ENCODE results near the gene STH. TPM values are rescaled to one million over a fixed set of nuclear protein-coding genes. Genes with fewer than 3 reads are reported as not detected.

Gene STH
- total and polyA plus RNA-seq, 2 experiments from 2014 or later: 0.55 TPM; not detected in 1

DNA sequence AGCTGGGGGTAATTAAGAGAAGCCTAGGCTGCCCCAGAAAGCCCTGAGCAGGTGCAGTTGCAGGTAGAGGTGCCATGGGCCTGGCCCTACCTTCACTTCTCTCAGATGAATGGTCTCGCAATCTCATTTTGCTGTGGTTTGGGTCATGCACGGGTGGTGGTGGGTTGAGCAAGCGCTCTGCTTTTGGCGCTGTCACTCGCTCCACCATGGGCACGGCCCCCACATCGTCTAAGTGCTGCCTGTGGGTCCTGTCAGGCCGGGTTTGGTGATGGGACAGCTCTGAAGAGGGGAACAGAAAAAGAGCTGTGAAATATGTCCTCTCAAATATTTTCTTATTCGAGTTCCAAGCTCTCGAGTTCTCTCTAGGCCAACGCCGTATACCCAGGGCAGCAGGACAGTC lies 39.9 kb downstream of the STH start (continued):
- TF ChIP-seq, protein P1, sequence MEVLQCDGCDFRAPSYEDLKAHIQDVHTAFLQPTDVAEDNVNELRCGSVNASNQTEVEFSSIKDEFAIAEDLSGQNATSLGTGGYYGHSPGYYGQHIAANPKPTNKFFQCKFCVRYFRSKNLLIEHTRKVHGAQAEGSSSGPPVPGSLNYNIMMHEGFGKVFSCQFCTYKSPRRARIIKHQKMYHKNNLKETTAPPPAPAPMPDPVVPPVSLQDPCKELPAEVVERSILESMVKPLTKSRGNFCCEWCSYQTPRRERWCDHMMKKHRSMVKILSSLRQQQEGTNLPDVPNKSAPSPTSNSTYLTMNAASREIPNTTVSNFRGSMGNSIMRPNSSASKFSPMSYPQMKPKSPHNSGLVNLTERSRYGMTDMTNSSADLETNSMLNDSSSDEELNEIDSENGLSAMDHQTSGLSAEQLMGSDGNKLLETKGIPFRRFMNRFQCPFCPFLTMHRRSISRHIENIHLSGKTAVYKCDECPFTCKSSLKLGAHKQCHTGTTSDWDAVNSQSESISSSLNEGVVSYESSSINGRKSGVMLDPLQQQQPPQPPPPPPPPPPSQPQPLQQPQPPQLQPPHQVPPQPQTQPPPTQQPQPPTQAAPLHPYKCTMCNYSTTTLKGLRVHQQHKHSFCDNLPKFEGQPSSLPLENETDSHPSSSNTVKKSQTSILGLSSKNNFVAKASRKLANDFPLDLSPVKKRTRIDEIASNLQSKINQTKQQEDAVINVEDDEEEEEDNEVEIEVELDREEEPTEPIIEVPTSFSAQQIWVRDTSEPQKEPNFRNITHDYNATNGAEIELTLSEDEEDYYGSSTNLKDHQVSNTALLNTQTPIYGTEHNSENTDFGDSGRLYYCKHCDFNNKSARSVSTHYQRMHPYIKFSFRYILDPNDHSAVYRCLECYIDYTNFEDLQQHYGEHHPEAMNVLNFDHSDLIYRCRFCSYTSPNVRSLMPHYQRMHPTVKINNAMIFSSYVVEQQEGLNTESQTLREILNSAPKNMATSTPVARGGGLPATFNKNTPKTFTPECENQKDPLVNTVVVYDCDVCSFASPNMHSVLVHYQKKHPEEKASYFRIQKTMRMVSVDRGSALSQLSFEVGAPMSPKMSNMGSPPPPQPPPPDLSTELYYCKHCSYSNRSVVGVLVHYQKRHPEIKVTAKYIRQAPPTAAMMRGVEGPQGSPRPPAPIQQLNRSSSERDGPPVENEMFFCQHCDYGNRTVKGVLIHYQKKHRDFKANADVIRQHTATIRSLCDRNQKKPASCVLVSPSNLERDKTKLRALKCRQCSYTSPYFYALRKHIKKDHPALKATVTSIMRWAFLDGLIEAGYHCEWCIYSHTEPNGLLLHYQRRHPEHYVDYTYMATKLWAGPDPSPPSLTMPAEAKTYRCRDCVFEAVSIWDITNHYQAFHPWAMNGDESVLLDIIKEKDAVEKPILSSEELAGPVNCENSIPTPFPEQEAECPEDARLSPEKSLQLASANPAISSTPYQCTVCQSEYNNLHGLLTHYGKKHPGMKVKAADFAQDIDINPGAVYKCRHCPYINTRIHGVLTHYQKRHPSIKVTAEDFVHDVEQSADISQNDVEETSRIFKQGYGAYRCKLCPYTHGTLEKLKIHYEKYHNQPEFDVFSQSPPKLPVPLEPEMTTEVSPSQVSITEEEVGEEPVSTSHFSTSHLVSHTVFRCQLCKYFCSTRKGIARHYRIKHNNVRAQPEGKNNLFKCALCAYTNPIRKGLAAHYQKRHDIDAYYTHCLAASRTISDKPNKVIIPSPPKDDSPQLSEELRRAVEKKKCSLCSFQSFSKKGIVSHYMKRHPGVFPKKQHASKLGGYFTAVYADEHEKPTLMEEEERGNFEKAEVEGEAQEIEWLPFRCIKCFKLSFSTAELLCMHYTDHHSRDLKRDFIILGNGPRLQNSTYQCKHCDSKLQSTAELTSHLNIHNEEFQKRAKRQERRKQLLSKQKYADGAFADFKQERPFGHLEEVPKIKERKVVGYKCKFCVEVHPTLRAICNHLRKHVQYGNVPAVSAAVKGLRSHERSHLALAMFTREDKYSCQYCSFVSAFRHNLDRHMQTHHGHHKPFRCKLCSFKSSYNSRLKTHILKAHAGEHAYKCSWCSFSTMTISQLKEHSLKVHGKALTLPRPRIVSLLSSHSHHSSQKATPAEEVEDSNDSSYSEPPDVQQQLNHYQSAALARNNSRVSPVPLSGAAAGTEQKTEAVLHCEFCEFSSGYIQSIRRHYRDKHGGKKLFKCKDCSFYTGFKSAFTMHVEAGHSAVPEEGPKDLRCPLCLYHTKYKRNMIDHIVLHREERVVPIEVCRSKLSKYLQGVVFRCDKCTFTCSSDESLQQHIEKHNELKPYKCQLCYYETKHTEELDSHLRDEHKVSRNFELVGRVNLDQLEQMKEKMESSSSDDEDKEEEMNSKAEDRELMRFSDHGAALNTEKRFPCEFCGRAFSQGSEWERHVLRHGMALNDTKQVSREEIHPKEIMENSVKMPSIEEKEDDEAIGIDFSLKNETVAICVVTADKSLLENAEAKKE (CRISPR knock-in tag; IDR thresholded peaks at IDR 0.05): no peak
- TF ChIP-seq, protein P2, sequence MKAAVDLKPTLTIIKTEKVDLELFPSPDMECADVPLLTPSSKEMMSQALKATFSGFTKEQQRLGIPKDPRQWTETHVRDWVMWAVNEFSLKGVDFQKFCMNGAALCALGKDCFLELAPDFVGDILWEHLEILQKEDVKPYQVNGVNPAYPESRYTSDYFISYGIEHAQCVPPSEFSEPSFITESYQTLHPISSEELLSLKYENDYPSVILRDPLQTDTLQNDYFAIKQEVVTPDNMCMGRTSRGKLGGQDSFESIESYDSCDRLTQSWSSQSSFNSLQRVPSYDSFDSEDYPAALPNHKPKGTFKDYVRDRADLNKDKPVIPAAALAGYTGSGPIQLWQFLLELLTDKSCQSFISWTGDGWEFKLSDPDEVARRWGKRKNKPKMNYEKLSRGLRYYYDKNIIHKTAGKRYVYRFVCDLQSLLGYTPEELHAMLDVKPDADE (IDR thresholded peaks at IDR 0.05): no peak
- no peak for TF ChIP-seq EZH2phosphoT487 (IDR thresholded peaks at IDR 0.05; ENCODE audit: unreplicated experiment)
- TF ChIP-seq ZNF331 (CRISPR knock-in tag; IDR thresholded peaks at IDR 0.05; ENCODE audit: low read depth): no peak

DNA sequence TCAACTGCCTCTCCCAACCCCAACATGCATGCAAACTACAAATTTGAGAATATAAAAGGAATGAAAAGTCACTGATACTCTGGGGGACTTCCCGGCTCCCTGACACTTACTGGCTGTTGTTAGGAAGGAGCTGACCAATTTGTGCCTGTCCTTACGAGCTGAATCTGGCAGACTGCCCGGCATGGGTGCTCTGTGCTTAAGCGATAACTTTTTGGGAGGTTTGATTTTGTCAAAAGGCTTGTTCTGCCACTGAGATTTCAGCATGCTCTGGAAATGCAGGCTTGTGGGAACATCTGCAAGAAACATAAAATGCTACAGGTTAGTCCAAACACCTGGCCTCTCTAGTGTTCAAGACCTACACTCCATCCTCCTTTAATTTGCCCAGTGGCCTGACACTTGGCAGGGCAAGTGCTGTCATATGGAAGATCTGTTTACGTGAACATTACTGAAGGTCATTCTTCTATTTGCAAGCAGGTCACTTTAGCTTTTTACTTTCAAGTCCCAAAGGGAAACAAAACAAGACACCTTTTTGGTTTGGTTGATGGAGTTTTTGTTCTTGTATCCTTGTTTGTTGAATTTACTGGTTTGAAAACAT lies 40.6 kb downstream of the STH start:
- Mint-ChIP-seq H3K27ac (no peak overlapping the region), H3K4me1 (peaks cover 8% of the 10 kb centered on the region), H3K4me3 (no peak overlapping the region), H3K36me3 (ENCODE audit: low read depth) (peaks cover 85% of the 10 kb centered on the region), H3K9me3 (no peaks in the 10 kb centered on the region), H3K27me3 (ENCODE audit: insufficient read depth, low read depth, poor library complexity) (peaks cover 2% of the 10 kb centered on the region)
- Histone ChIP-seq H3K9me2 (ENCODE audit: insufficient read depth) (no peaks in the 10 kb centered on the region), H3K4me2 (no peak overlapping the region), H2AFZ (no peak overlapping the region), H4K20me1 (replicated peaks; ENCODE audit: insufficient read depth) (peaks cover 14% of the 10 kb centered on the region), H3K79me2 (replicated peaks; ENCODE audit: insufficient read depth) (peaks cover 18% of the 10 kb centered on the region), H3K27me3 (ENCODE audit: insufficient read depth) (no peaks in the 10 kb centered on the region), H3K4me3 (no peak overlapping the region), H3K4me1 (ENCODE audit: insufficient read depth) (no peaks in the 10 kb centered on the region), H3F3A (replicated peaks; ENCODE audit: low read depth) (0 out of 2 replicates have a peak, but pooled peaks cover 5% of the 10 kb centered on the region), H3K36me3 (ENCODE audit: insufficient read depth) (peaks cover 61% of the 10 kb centered on the region), H3K27ac (ENCODE audit: low read depth) (no peak overlapping the region)
- ATAC-seq (no peak), DNase-seq (ENCODE audit: low spot score) (no peak)
- TF ChIP-seq STAT1 (IDR thresholded peaks at IDR 0.05; ENCODE audit: unreplicated experiment) (no peak), EZH2 (IDR thresholded peaks at IDR 0.05; ENCODE audit: low read depth, unreplicated experiment) (no peak)

Measured in GM23338 (cell line).